ENCODE data around the gene DTNB.

Gene DTNB

GRCh38 chr2:25446122-25446521 lies 227.3 kb downstream of the DTNB start:
- Mint-ChIP-seq H3K36me3 (peaks cover 16% of the 10 kb centered on the region), H3K9me3 (no peaks in the 10 kb centered on the region), H3K27me3 (no peaks in the 10 kb centered on the region), H3K4me3 (no peak overlapping the region), H3K27ac (peak overlapping the region; percentile 61), H3K4me1 (peaks cover 50% of the 10 kb centered on the region)
- ATAC-seq = no peak

- Mint-ChIP-seq H3K27ac (peak overlapping the region; percentile 61), H3K4me1 (peaks cover 52% of the 10 kb centered on the region), H3K9me3 (no peaks in the 10 kb centered on the region), H3K27me3 (no peaks in the 10 kb centered on the region), H3K36me3 (peaks cover 13% of the 10 kb centered on the region), H3K4me3 (no peak overlapping the region)
- no peak for ATAC-seq
Measured at GRCh38 chr2:25445464-25445863, 227.9 kb downstream of the DTNB start.

GRCh38 chr2:25444608-25445270 lies 228.6 kb downstream of the DTNB start:
- H3K9me3 Mint-ChIP-seq = no peaks in the 10 kb centered on the region
- H3K4me3 Mint-ChIP-seq = no peak overlapping the region
- no peak for ATAC-seq
- H3K27me3 Mint-ChIP-seq = no peaks in the 10 kb centered on the region
- H3K36me3 Mint-ChIP-seq = peaks cover 13% of the 10 kb centered on the region
- peak overlapping the region; percentile 61 for H3K27ac Mint-ChIP-seq
- H3K4me1 Mint-ChIP-seq = peaks cover 49% of the 10 kb centered on the region

DNA sequence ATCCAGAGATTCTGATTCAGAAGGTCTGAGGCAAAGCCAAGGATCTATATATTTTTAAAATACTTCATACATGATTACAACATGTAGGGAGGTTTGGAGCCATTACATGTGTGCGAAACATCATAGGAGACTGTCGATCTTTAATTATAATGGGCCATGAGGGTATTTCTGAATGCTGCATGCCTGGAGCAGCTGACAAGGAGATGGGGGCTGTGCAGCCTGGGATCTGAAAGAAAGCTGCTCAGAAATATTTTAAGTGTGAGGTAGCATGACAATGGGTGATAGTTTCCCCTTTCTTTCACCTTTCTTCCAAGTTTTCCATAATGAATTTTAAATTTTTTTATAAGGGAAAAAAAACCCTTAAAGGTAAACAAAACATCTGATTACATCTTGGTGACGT lies 229.6 kb downstream of the DTNB start:
- Mint-ChIP-seq H3K4me1 (peaks cover 47% of the 10 kb centered on the region), H3K36me3 (peaks cover 14% of the 10 kb centered on the region), H3K9me3 (no peaks in the 10 kb centered on the region), H3K27ac (no peak overlapping the region), H3K4me3 (no peak overlapping the region), H3K27me3 (no peaks in the 10 kb centered on the region)
- ATAC-seq = no peak

- Mint-ChIP-seq H3K27me3 (no peaks in the 10 kb centered on the region), H3K4me3 (no peak overlapping the region), H3K9me3 (no peaks in the 10 kb centered on the region), H3K4me1 (peaks cover 56% of the 10 kb centered on the region), H3K36me3 (peaks cover 18% of the 10 kb centered on the region), H3K27ac (no peak overlapping the region)
- ATAC-seq = no peak
Measured at GRCh38 chr2:25441353-25441752, 232.0 kb downstream of the DTNB start.

- Mint-ChIP-seq H3K4me3 (no peak overlapping the region), H3K9me3 (peaks cover 3% of the 10 kb centered on the region), H3K27ac (peak overlapping the region; percentile 3), H3K27me3 (no peaks in the 10 kb centered on the region), H3K4me1 (peaks cover 37% of the 10 kb centered on the region), H3K36me3 (peaks cover 27% of the 10 kb centered on the region)
- no peak for ATAC-seq
Measured at GRCh38 chr2:25438793-25439192, 234.6 kb downstream of the DTNB start.

DNA sequence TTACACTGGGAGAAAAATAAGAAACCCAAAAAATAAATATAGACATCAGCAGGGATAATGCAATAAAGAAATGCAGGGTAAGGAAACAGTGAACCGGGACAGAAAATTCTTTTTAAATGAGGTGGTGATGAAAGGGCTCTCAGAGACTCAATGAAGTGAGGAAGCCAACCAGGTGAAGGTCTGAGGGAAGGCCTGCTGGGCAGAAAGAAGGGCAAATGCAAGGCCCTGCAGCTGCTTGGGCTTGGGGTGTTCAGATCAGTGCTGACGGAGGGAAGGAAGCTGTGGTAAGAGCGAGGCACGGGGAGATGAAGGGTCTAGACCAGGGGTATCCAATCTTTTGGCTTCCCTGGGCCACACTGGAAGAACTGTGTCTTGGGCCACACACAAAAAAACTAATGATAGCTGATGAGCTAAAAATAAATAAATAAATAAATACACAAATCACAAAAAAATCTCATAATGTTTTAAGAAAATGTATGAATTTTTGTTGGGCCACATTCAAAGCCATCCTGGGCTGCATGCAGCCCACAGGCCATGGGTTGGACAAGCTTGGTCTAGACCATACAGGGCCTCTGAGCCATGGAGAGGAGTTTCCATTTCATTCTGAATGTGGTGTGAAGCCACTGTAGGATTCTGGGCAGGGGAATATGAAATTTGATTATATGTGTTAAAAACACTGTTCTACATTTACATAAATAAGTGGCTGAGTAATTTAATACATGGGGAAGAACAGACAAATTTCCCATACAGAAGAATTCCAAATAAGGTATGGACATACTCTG lies 235.3 kb downstream of the DTNB start:
- Mint-ChIP-seq H3K36me3 (peaks cover 34% of the 10 kb centered on the region), H3K9me3 (peaks cover 3% of the 10 kb centered on the region), H3K4me3 (no peak overlapping the region), H3K27ac (peak overlapping the region; percentile 3), H3K4me1 (peaks cover 44% of the 10 kb centered on the region), H3K27me3 (no peaks in the 10 kb centered on the region)
- ATAC-seq = no peak

DNA sequence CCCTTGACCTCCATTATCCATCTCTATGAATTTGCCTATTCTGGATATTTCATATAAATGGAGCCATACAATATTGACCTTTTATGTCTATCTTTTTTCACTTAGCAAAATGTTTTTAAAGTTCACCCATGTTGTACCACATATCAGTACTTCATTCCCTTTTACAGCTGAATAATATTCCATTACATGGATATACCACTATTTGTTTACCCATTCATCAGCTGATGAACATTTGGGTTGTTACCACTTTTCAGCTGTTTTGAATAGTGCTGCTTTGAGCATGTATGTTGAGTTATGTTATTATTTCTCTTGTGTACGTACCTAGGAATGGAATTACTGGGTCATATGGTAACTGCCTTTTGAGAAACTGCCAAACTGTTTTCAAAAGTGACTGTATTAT lies 238.0 kb downstream of the DTNB start:
- peaks cover 3% of the 10 kb centered on the region for H3K9me3 Mint-ChIP-seq
- H3K27me3 Mint-ChIP-seq = no peaks in the 10 kb centered on the region
- H3K27ac Mint-ChIP-seq = no peak overlapping the region
- H3K36me3 Mint-ChIP-seq = peaks cover 51% of the 10 kb centered on the region
- peaks cover 52% of the 10 kb centered on the region for H3K4me1 Mint-ChIP-seq
- ATAC-seq = no peak
- H3K4me3 Mint-ChIP-seq = no peak overlapping the region

GRCh38 chr2:25431604-25432003 lies 241.8 kb downstream of the DTNB start:
- peaks cover 64% of the 10 kb centered on the region for H3K36me3 Mint-ChIP-seq
- H3K27me3 Mint-ChIP-seq = no peaks in the 10 kb centered on the region
- H3K9me3 Mint-ChIP-seq = peaks cover 3% of the 10 kb centered on the region
- no peak overlapping the region for H3K4me3 Mint-ChIP-seq
- ATAC-seq = no peak
- peak overlapping the region; percentile 69 for H3K27ac Mint-ChIP-seq
- H3K4me1 Mint-ChIP-seq = peaks cover 40% of the 10 kb centered on the region

DNA sequence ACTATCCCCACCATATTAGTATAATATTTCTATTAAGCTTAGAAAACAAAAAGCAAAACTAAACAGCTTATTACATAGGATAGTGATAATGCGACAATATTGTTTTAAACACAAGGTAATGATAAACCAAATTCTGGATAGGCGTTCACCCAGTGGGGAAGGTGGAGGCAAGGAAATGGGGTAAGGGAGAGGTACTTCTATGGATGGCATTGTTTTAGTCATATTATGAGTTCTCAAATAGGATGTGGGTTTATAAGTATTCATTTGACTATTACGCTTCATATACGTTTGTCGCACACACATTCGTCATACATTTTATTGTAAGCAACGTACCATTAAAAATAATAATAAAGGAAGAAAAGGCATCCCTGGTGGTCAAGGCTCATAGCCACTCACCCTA lies 242.8 kb downstream of the DTNB start:
- peaks cover 73% of the 10 kb centered on the region for H3K36me3 Mint-ChIP-seq
- H3K4me1 Mint-ChIP-seq = peaks cover 45% of the 10 kb centered on the region
- no peak overlapping the region for H3K27ac Mint-ChIP-seq
- peaks cover 3% of the 10 kb centered on the region for H3K9me3 Mint-ChIP-seq
- H3K4me3 Mint-ChIP-seq = no peak overlapping the region
- H3K27me3 Mint-ChIP-seq = no peaks in the 10 kb centered on the region
- ATAC-seq = no peak

DNA sequence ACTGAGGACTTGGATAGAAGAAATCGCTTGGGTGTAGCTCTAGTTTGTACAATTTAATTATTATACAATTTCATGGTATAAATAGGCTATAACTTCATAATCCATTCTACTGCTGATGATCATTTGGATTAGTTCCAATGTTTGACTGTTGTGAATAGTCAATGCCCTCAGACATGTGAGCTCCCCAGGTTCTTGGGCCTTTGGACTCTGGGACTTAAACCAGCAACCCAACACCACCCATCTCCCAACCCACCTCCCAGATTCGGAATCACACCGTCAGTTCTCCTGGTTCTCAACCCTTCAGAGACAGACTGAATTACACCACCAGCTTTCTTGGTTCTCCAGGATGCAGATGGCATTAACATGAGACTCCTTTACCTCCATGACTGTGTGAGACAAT lies 247.1 kb downstream of the DTNB start:
- ATAC-seq = no peak
- peaks cover 61% of the 10 kb centered on the region for H3K4me1 Mint-ChIP-seq
- peak overlapping the region; percentile 59 for H3K27ac Mint-ChIP-seq
- H3K9me3 Mint-ChIP-seq = no peaks in the 10 kb centered on the region
- H3K4me3 Mint-ChIP-seq = no peak overlapping the region
- H3K27me3 Mint-ChIP-seq = no peaks in the 10 kb centered on the region
- peaks cover 44% of the 10 kb centered on the region for H3K36me3 Mint-ChIP-seq

GRCh38 chr2:25424426-25425028 lies 248.8 kb downstream of the DTNB start:
- Mint-ChIP-seq H3K4me1 (peaks cover 69% of the 10 kb centered on the region), H3K9me3 (no peaks in the 10 kb centered on the region), H3K36me3 (peaks cover 36% of the 10 kb centered on the region), H3K4me3 (peak overlapping the region; percentile 28), H3K27ac (peak overlapping the region; percentile 59), H3K27me3 (no peaks in the 10 kb centered on the region)
- ATAC-seq = peak; percentile 31

DNA sequence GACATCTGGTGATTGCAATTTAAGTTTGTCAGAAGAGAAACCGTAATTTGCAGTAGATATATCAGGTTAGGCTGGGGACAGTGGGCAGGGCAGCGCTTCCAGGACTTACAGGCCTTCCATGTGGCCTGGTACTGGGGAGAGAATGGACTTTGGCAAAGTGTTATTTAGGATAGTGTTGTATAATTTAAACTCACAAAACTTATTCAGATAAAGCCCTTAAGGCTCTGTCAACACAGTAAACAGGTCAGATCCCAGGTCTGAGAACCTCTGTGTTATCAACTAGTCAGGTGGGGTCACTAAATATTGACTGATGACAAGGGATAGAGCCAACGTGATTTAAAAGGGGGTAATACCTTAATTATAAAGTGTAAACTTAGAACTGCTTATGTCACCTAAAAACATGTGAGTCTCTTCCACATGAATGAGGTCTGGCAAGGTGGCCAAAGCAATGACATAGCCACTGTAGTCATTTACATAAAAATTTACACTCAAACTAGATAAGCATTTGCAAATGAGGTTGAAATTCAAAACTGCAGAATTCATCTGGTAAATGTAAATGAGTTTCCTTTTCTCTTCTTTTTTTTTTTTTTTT lies 251.5 kb downstream of the DTNB start:
- peak overlapping the region; percentile 97 for H3K27ac Mint-ChIP-seq

GRCh38 chr2:25421289-25421688 lies 252.1 kb downstream of the DTNB start:
- peak overlapping the region; percentile 80 for H3K4me3 Mint-ChIP-seq
- H3K27ac Mint-ChIP-seq = peak overlapping the region; percentile 97

More for the DNA sequence above, 251.5 kb downstream of the DTNB start:
- Mint-ChIP-seq H3K9me3 (peaks cover 4% of the 10 kb centered on the region), H3K36me3 (peaks cover 19% of the 10 kb centered on the region), H3K4me3 (peak overlapping the region; percentile 80), H3K4me1 (peaks cover 89% of the 10 kb centered on the region), H3K27me3 (no peaks in the 10 kb centered on the region)
- ATAC-seq = peak; percentile 9

DNA sequence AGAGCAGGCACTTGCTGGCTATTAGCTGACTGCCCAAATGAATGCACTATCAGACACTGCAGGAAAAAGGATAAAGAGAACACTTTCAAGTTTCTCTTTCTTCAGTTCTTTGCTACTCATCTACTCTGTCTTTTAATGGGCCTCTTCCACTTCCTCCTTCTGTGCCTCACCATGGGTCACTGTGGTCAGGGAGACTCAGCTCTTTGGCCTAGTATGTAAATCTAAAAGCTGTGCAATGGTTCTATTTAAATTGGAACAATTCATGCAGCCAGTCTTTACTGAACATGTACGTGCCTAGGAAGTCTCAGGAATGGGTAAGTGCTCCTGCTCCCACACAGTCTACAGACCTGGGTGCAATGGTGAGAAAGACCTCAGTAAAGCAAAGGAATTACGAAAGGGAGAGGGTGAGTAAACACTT lies 252.5 kb downstream of the DTNB start:
- peak overlapping the region; percentile 80 for H3K4me3 Mint-ChIP-seq
- H3K9me3 Mint-ChIP-seq = peaks cover 6% of the 10 kb centered on the region
- H3K36me3 Mint-ChIP-seq = peaks cover 11% of the 10 kb centered on the region
- ATAC-seq = peak; percentile 78
- no peaks in the 10 kb centered on the region for H3K27me3 Mint-ChIP-seq
- H3K4me1 Mint-ChIP-seq = peaks cover 94% of the 10 kb centered on the region
- H3K27ac Mint-ChIP-seq = peak overlapping the region; percentile 97

More at GRCh38 chr2:25421289-25421688, 252.1 kb downstream of the DTNB start:
- Mint-ChIP-seq H3K27me3 (no peaks in the 10 kb centered on the region), H3K36me3 (peaks cover 15% of the 10 kb centered on the region), H3K4me1 (peaks cover 94% of the 10 kb centered on the region), H3K9me3 (peaks cover 6% of the 10 kb centered on the region)
- ATAC-seq = no peak
